Choroid plexus epithelial cell (primary cell): Measurements from ENCODE around the gene MYCBP2.

Experiments
- DNase-seq: peaks from one replicate; pipeline ENCODE4 v3.0.0-alpha.2; 2010; ENCODE audit warnings: low read depth
- H3K4me3 ChIP-seq: 2 replicates; pipeline ENCODE4 v1.5.1; 2011; ENCODE audit warnings: low read depth, mild to moderate bottlenecking, control low read depth, low read length, moderate library complexity
- TF ChIP-seq, protein P1 (sequence below): conservative IDR thresholded peaks from 2 replicates; pipeline ENCODE4 v1.5.1; 2011; ENCODE audit warnings: low read depth, mild to moderate bottlenecking, control low read depth, inconsistent platforms, low read length, moderate library complexity

The MYCBP2 gene

DNA sequence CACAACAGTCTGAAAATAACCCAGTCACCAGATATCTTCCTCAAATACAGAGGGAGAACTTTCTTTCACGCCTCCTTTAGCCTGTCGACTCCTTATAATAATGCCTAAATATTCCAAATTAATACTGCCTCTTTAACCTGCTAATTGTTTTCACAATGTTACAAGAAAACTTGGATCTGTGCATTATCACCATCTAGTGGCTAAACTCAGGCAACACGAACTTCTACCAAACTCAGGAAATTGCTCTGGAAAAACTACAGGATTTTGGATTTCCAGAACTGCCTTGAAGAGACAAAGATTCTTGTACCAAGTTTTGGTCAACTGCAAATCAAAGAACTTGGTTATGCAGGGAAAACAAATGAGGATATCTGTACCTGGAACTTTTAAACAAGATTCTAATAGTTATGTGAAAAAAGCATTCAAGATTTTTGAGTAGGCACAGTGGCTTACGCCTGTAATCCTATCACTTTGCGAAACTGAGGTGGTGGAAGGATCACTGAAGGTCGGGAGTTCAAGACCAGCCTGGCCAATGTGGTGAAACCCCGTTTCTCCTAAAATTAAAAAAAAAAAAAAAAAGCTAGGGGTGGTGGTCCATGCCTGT lies 324.2 kb downstream of the MYCBP2 start:
- H3K4me3 ChIP-seq: no peak overlapping the region
- DNase-seq: peak; percentile 62
- TF ChIP-seq, protein P1, sequence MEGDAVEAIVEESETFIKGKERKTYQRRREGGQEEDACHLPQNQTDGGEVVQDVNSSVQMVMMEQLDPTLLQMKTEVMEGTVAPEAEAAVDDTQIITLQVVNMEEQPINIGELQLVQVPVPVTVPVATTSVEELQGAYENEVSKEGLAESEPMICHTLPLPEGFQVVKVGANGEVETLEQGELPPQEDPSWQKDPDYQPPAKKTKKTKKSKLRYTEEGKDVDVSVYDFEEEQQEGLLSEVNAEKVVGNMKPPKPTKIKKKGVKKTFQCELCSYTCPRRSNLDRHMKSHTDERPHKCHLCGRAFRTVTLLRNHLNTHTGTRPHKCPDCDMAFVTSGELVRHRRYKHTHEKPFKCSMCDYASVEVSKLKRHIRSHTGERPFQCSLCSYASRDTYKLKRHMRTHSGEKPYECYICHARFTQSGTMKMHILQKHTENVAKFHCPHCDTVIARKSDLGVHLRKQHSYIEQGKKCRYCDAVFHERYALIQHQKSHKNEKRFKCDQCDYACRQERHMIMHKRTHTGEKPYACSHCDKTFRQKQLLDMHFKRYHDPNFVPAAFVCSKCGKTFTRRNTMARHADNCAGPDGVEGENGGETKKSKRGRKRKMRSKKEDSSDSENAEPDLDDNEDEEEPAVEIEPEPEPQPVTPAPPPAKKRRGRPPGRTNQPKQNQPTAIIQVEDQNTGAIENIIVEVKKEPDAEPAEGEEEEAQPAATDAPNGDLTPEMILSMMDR: peak; percentile 73

DNA sequence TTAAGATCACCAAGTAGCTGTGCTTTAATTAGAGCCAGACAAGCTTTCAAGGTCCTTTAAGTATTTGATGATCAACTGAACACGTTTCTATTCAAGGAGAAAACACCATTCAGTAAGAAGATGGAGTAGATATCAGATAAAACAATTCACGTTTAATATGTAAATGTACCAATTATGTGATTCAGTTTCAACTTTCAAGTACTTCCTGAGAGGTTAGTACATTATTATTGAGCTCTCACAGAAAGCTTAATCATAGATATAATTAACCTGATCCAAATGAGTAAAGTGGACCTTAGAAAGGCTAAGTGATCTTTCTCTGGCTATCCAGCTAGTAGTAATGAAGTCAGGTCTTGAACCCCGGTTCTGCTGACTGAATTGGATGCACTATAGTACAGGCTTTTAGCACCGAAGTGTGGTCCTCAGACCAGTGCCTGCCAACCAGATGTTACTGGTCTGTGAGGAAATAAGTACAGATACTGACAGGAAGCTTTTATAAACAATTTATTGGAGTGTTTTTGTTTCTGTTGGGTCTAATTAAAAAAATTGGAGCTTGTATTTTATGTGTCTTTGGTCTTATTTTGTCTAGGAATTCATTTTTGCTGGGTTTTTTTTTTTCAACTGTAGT lies 324.8 kb downstream of the MYCBP2 start:
- no peak for DNase-seq
- TF ChIP-seq, protein P1: no peak
- no peak overlapping the region for H3K4me3 ChIP-seq

- TF ChIP-seq, protein P1: no peak
- no peak for DNase-seq
- no peak overlapping the region for H3K4me3 ChIP-seq
Observed at GRCh38 chr13:77001540-77001939, 325.4 kb downstream of the MYCBP2 start.

DNA sequence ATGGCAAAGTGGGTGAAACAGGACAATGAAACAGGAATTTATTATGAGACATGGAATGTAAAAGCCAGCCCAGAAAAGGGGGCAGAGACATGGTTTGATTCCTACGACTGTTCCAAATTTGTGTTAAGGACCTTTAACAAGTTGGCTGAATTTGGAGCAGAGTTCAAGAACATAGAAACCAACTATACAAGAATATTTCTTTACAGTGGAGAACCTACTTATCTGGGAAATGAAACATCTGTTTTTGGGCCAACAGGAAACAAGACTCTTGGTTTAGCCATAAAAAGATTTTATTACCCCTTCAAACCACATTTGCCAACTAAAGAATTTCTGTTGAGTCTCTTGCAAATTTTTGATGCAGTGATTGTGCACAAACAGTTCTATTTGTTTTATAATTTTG lies 326.4 kb downstream of the MYCBP2 start:
- no peak overlapping the region for H3K4me3 ChIP-seq
- TF ChIP-seq, protein P1: no peak
- no peak for DNase-seq
